GM12891 (cell line): ENCODE results near the gene STAT4.

ENCODE experiments used
- PAX5 ChIP-seq: IDR thresholded peaks from 2 replicates; pipeline ENCODE4 v1.6.1; 2011; ENCODE audit warnings: low read length, moderate library complexity, mild to moderate bottlenecking; ENCODE audit not compliant: insufficient read depth, severe bottlenecking
- POLR2A ChIP-seq: IDR thresholded peaks from 2 replicates; pipeline ENCODE4 v1.6.1; 2011; ENCODE audit warnings: low read depth, low read length, control low read depth
- POLR2AphosphoS5 ChIP-seq: IDR thresholded peaks from 2 replicates; pipeline ENCODE4 v1.6.1; 2011; ENCODE audit warnings: low read depth, low read length, control low read depth
- POU2F2 ChIP-seq: IDR thresholded peaks from 2 replicates; pipeline ENCODE4 v1.6.1; 2011; ENCODE audit warnings: low read depth, mild to moderate bottlenecking, control low read depth, low read length, moderate library complexity
- SPI1 ChIP-seq: IDR thresholded peaks from 2 replicates; pipeline ENCODE4 v1.6.1; 2011; ENCODE audit warnings: low read depth, low read length, control low read depth
- TAF1 ChIP-seq: IDR thresholded peaks from 2 replicates; pipeline ENCODE4 v1.6.1; 2011; ENCODE audit warnings: low read depth, low read length, control low read depth

GRCh38 chr2:191063584-191063983 is 87.2 kb downstream of the STAT4 start:
- TF ChIP-seq POLR2A (no peak), POLR2AphosphoS5 (no peak), TAF1 (no peak), SPI1 (no peak), POU2F2 (no peak), PAX5 (no peak)
